ENCODE measurements around the gene PPIB. TPM values are rescaled to one million over a fixed set of nuclear protein-coding genes. Genes with fewer than 3 reads are reported as not detected.

PPIB gene
- total RNA-seq, 1 donor from 2014 or later: 491 TPM

- peaks cover 1% of the 10 kb centered on the region for H3K36me3 Mint-ChIP-seq (ENCODE audit: insufficient read depth)
- H3K9me3 Mint-ChIP-seq (ENCODE audit: low read depth): no peaks in the 10 kb centered on the region
- peaks cover 19% of the 10 kb centered on the region for H3K4me1 Mint-ChIP-seq (ENCODE audit: low read depth)
- no peak for TF ChIP-seq CTCF (IDR thresholded peaks at IDR 0.05; ENCODE audit: unreplicated experiment)
- H3K4me3 Mint-ChIP-seq (ENCODE audit: low read depth): no peak overlapping the region
- H3K27ac Mint-ChIP-seq: peak overlapping the region; percentile 67
- H3K27me3 Mint-ChIP-seq: peaks cover 13% of the 10 kb centered on the region
- DNase-seq (ENCODE audit: low spot score, unreplicated experiment): no peak
These were observed 16.3 kb downstream of the PPIB start for GRCh38 chr15:64146520-64146884.

GRCh38 chr15:64146041-64146440 is 16.8 kb downstream of the PPIB start:
- no peak for DNase-seq (ENCODE audit: low spot score, unreplicated experiment)
- Mint-ChIP-seq H3K4me1 (ENCODE audit: low read depth) (peaks cover 19% of the 10 kb centered on the region), H3K27me3 (peaks cover 13% of the 10 kb centered on the region), H3K9me3 (ENCODE audit: low read depth) (no peaks in the 10 kb centered on the region), H3K27ac (no peak overlapping the region), H3K36me3 (ENCODE audit: insufficient read depth) (peaks cover 5% of the 10 kb centered on the region), H3K4me3 (ENCODE audit: low read depth) (no peak overlapping the region)
- no peak for TF ChIP-seq CTCF (IDR thresholded peaks at IDR 0.05; ENCODE audit: unreplicated experiment)

- Mint-ChIP-seq H3K27ac (peak overlapping the region; percentile 62), H3K9me3 (ENCODE audit: low read depth) (no peaks in the 10 kb centered on the region), H3K27me3 (peaks cover 4% of the 10 kb centered on the region), H3K4me1 (ENCODE audit: low read depth) (peaks cover 19% of the 10 kb centered on the region), H3K36me3 (ENCODE audit: insufficient read depth) (peaks cover 5% of the 10 kb centered on the region), H3K4me3 (ENCODE audit: low read depth) (no peak overlapping the region)
- DNase-seq (ENCODE audit: low spot score, unreplicated experiment): no peak
- no peak for TF ChIP-seq CTCF (IDR thresholded peaks at IDR 0.05; ENCODE audit: unreplicated experiment)
These were observed 18.1 kb downstream of the PPIB start for GRCh38 chr15:64144565-64145281.

- Mint-ChIP-seq H3K9me3 (ENCODE audit: low read depth) (no peaks in the 10 kb centered on the region), H3K4me3 (ENCODE audit: low read depth) (no peak overlapping the region), H3K27me3 (no peaks in the 10 kb centered on the region), H3K27ac (no peak overlapping the region), H3K4me1 (ENCODE audit: low read depth) (peaks cover 19% of the 10 kb centered on the region), H3K36me3 (ENCODE audit: insufficient read depth) (peaks cover 5% of the 10 kb centered on the region)
- no peak for TF ChIP-seq CTCF (IDR thresholded peaks at IDR 0.05; ENCODE audit: unreplicated experiment)
- DNase-seq (ENCODE audit: low spot score, unreplicated experiment): no peak
These were observed 18.6 kb downstream of the PPIB start for GRCh38 chr15:64144192-64144564.

GRCh38 chr15:64143276-64143675 is 19.5 kb downstream of the PPIB start:
- Mint-ChIP-seq H3K27me3 (no peaks in the 10 kb centered on the region), H3K4me3 (ENCODE audit: low read depth) (no peak overlapping the region), H3K27ac (no peak overlapping the region), H3K9me3 (ENCODE audit: low read depth) (no peaks in the 10 kb centered on the region), H3K36me3 (ENCODE audit: insufficient read depth) (peaks cover 7% of the 10 kb centered on the region), H3K4me1 (ENCODE audit: low read depth) (peaks cover 16% of the 10 kb centered on the region)
- TF ChIP-seq CTCF (IDR thresholded peaks at IDR 0.05; ENCODE audit: unreplicated experiment): no peak
- DNase-seq (ENCODE audit: low spot score, unreplicated experiment): no peak
